ENCODE results near the gene EGFR.

Gene EGFR

DNA sequence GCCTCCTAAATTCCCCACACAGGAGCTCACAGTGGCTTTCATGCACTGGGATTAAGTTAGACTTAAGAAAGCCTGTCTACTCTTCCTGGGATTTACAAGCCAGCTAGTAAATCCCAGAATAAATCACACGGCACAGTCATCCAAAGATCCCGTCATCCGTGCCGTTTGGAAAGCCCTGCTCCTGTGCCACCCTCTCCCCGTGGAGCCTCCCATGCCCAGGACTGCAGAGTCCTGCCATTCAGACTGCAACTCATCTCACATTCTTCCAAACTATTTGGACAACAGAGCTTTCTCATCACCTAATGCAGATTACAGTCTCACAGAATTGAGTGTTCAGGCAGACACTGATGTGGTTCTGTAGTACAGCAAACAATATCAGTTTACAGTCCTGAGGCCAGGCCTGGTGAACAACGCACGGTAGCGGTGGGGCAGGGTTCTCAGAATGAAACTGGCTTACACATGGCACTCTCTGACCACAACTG, 166.5 kb downstream of the EGFR start:
- Histone ChIP-seq H3F3A (ENCODE audit: insufficient read depth, low read length) (no peaks in the 10 kb centered on the region), H3K9me3 (ENCODE audit: low read length) (no peaks in the 10 kb centered on the region), H3K79me2 (ENCODE audit: insufficient read depth, low read length) (no peaks in the 10 kb centered on the region), H4K20me1 (ENCODE audit: insufficient read depth, low read length) (no peaks in the 10 kb centered on the region), H3K4me1 (ENCODE audit: insufficient read depth, low read length, severe bottlenecking) (no peaks in the 10 kb centered on the region), H3K36me3 (ENCODE audit: insufficient read depth, low read length) (no peaks in the 10 kb centered on the region), H3K4me2 (ENCODE audit: low read length) (no peak overlapping the region), H2AFZ (ENCODE audit: low read length) (no peak overlapping the region), H3K4me3 (ENCODE audit: low read depth, low read length, poor library complexity, severe bottlenecking) (no peak overlapping the region), H3K27ac (ENCODE audit: low read depth, low read length, poor library complexity, severe bottlenecking) (no peak overlapping the region), H3K27me3 (ENCODE audit: insufficient read depth, low read length) (no peaks in the 10 kb centered on the region; the same call in 1 of the 2 replicates), H3K9me2 (ENCODE audit: low read depth, low read length) (no peaks in the 10 kb centered on the region), H3K9ac (ENCODE audit: low read length) (no peak overlapping the region)
- TF ChIP-seq, protein P1, sequence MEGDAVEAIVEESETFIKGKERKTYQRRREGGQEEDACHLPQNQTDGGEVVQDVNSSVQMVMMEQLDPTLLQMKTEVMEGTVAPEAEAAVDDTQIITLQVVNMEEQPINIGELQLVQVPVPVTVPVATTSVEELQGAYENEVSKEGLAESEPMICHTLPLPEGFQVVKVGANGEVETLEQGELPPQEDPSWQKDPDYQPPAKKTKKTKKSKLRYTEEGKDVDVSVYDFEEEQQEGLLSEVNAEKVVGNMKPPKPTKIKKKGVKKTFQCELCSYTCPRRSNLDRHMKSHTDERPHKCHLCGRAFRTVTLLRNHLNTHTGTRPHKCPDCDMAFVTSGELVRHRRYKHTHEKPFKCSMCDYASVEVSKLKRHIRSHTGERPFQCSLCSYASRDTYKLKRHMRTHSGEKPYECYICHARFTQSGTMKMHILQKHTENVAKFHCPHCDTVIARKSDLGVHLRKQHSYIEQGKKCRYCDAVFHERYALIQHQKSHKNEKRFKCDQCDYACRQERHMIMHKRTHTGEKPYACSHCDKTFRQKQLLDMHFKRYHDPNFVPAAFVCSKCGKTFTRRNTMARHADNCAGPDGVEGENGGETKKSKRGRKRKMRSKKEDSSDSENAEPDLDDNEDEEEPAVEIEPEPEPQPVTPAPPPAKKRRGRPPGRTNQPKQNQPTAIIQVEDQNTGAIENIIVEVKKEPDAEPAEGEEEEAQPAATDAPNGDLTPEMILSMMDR (IDR thresholded peaks at IDR 0.05; ENCODE audit: low read length), result no peak
- no peak for TF ChIP-seq EZH2 (IDR thresholded peaks at IDR 0.05; ENCODE audit: borderline replicate concordance, low read length)

DNA sequence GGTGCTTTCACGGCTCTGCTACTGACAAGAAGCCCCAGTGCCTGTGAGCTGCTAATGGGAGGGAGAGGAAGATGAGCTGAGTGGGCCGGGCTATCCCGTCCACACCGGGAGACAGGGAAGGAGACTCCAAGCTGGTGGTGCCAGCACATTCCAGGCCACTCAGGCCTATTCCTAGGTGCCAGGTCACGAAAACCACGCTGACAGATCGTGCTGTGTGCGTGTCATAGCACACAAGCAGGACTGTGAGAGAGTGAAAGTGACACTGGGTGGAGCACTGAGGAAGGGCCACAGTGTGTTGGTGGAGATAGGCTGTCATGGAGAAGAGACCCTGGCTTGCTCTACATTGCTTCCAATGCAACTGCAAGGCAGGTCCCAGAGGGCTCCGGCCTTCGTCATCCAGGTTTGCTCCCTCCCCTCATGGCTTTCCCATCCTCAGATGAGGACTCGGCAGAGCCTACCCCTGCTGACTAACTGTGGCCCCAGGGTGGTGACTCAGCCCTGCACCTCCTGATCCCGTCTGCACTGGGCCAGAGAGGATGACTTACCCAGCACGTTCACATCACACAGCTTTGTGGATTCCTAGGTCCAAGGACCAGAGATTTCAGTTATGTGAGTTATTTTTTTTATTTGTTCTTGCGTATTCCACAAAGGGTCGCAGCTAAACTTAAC, 167.3 kb downstream of the EGFR start:
- no peak overlapping the region for H3K27ac ChIP-seq (ENCODE audit: low read depth, low read length, poor library complexity, severe bottlenecking)
- H3K27me3 ChIP-seq (ENCODE audit: insufficient read depth, low read length), result no peaks in the 10 kb centered on the region; the same call in 1 of the 2 replicates
- H3F3A ChIP-seq (ENCODE audit: insufficient read depth, low read length), result no peaks in the 10 kb centered on the region
- H4K20me1 ChIP-seq (ENCODE audit: insufficient read depth, low read length), result no peaks in the 10 kb centered on the region
- no peaks in the 10 kb centered on the region for H3K79me2 ChIP-seq (ENCODE audit: insufficient read depth, low read length)
- no peak overlapping the region for H3K4me3 ChIP-seq (ENCODE audit: low read depth, low read length, poor library complexity, severe bottlenecking)
- H3K4me2 ChIP-seq (ENCODE audit: low read length), result no peak overlapping the region
- H3K9me2 ChIP-seq (ENCODE audit: low read depth, low read length), result no peaks in the 10 kb centered on the region
- no peak for TF ChIP-seq EZH2 (IDR thresholded peaks at IDR 0.05; ENCODE audit: borderline replicate concordance, low read length)
- TF ChIP-seq, protein P1 (IDR thresholded peaks at IDR 0.05; ENCODE audit: low read length), result no peak
- no peak overlapping the region for H3K9ac ChIP-seq (ENCODE audit: low read length)
- no peak overlapping the region for H2AFZ ChIP-seq (ENCODE audit: low read length)
- H3K4me1 ChIP-seq (ENCODE audit: insufficient read depth, low read length, severe bottlenecking), result no peaks in the 10 kb centered on the region
- H3K9me3 ChIP-seq (ENCODE audit: low read length), result no peaks in the 10 kb centered on the region
- no peaks in the 10 kb centered on the region for H3K36me3 ChIP-seq (ENCODE audit: insufficient read depth, low read length)

DNA sequence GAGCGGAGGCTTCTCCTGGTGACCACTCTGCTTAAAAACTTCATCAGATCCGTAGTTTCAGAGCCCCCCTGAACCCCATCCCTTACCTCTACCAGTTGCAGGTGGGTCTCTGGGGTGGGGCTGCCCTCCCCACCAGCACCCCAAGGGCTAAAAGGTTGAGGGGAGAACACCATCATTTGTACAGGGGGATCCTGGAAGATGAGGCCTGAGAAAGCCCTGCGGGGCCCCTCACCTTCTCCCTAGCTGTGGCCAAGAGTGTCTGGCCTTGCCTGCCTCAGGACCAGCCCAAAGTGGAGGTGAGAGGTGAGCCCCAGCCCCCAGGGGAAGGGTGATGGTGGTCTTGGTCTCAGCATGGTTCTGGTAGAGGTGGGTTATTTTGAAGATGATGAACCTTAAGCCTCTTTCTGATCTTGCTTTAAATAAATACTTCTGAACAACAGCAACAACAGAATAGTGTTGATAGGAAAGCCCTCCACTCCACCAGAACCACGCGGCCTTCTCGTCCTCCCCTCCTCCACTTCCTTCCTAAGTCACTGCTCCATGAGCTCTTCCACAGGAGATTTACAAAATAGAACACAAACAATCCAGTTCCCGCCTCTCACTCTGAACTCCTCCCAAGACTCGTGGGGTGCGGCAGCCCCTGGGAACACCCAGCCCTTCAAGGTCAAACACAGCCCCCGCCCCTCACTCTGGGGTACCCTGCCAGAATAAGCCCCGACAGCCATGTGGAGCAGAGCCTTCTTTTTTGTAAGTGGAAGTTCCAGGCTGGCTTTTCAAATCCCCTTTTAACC, 169.1 kb downstream of the EGFR start:
- Histone ChIP-seq H4K20me1 (ENCODE audit: insufficient read depth, low read length) (no peaks in the 10 kb centered on the region), H3K36me3 (ENCODE audit: insufficient read depth, low read length) (no peaks in the 10 kb centered on the region), H3K4me3 (ENCODE audit: low read depth, low read length, poor library complexity, severe bottlenecking) (no peak overlapping the region), H3K27me3 (ENCODE audit: insufficient read depth, low read length) (no peaks in the 10 kb centered on the region; the same call in 1 of the 2 replicates), H3K4me1 (ENCODE audit: insufficient read depth, low read length, severe bottlenecking) (no peaks in the 10 kb centered on the region), H3K9me3 (ENCODE audit: low read length) (no peaks in the 10 kb centered on the region), H3K9ac (ENCODE audit: low read length) (no peak overlapping the region), H3K4me2 (ENCODE audit: low read length) (no peak overlapping the region), H2AFZ (ENCODE audit: low read length) (no peak overlapping the region), H3K9me2 (ENCODE audit: low read depth, low read length) (no peaks in the 10 kb centered on the region), H3K27ac (ENCODE audit: low read depth, low read length, poor library complexity, severe bottlenecking) (no peak overlapping the region), H3F3A (ENCODE audit: insufficient read depth, low read length) (no peaks in the 10 kb centered on the region), H3K79me2 (ENCODE audit: insufficient read depth, low read length) (no peaks in the 10 kb centered on the region)
- TF ChIP-seq, protein P1 (IDR thresholded peaks at IDR 0.05; ENCODE audit: low read length), result no peak
- TF ChIP-seq EZH2 (IDR thresholded peaks at IDR 0.05; ENCODE audit: borderline replicate concordance, low read length), result no peak

Data from OCI-LY1 (cell line).